Activated CD4-positive, alpha-beta T cell treated with anti-CD3 and anti-CD28 coated beads, Interleukin-2, amount 50 U/mL, for 24 hours (primary cell): Measurements from ENCODE around the gene LRRC8C.

Experiments
- DNase-seq, 2 donors: peaks; one replicate each; pipeline ENCODE4 v3.0.0-alpha.2; 2020; ENCODE audit warnings: low read depth in 1 of 2, low spot score in 1 of 2

LRRC8C gene

DNA sequence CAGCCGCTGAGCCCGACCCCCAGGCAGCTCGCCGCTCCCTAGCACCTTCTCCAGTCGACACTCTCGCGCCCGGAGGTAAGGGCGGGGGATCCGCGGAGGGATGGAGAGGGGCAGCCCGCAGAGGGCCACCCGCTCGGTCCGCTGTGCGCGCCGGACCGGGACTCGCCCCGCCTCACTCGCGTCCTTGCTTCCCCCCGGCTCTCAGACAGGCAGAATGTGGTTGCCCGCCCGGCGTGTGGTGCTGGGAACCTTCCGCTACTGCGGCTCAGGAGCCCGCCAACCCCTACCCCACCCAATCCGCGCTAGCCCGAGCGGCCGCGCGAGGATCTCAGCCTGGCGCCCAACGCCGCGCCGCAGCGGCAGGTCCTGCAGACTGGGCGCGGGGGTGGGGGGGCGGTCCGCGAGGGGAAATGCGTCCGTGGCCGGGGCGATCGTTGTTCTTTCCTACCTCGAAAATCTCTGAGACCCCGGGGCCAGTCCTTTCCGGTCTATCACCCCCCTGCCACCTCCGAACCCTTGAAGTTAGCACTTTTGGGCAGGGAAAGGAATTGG is 404 bp downstream of the LRRC8C start:
- DNase-seq = peak; percentile 35 to 38

GRCh38 chr1:89633800-89634625 is 1.1 kb downstream of the LRRC8C start:
- peak; percentile 17 to 40 for DNase-seq

GRCh38 chr1:89635825-89636815 is 3.2 kb downstream of the LRRC8C start:
- no peak for DNase-seq

DNA sequence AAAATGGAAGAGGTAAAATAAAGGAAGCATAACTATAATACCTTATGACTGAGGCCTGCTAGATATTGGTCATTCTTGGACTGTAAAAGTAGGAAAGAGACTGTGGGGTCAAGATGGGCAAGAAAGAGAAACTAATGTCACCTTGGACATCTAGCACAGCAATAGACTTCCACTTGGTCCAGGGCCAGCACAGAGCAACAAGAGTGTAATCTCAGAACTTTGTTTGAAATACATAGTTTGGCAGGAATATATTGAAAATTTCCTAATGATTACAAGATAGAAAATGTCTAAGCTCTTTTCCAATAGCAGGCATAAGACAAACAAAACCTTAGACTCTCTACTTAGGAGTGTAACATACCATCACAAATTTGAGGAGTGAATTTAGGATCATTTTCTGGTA is 4.6 kb downstream of the LRRC8C start:
- DNase-seq = no peak

DNA sequence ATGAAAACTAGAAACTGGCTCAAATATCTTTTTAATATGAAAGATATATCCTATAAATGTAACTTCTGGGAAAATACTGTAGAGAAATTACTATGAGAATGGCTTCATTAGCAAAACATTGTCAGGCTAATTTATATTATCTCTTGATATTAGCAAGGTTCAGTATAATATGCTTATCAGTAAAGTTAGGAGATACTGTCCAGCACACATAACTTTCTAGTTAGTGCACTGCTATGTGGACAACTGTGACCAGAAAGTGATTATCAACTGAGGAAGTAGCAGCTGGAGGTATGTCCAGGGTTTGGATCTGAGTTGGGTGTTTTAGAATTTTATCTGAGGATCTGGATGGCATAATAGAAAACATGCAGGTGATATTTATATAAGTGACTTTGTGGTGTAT is 7.5 kb downstream of the LRRC8C start:
- DNase-seq = no peak

GRCh38 chr1:89641781-89642180 is 8.9 kb downstream of the LRRC8C start:
- no peak for DNase-seq

- DNase-seq = no peak
These were observed 10.7 kb downstream of the LRRC8C start for GRCh38 chr1:89643577-89643976.

GRCh38 chr1:89644119-89644814 is 11.3 kb downstream of the LRRC8C start:
- DNase-seq = no peak

DNA sequence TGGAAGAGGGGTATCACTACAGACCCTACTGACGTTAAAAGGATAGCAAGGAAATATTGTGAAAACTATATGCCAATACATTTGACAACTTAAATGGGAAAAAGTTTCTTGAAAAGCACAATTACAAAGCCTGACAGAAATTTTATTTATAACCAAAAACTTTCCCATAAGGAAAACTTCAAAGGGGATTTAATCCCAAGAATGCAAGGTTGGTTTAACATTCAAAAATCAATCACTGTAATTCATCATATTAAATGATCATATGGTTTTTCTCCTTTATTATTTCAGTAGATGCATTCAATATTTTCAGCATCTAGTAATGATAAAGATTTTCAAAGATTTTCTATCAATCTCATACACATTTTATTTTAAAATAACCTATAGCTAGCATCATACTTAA is 13.3 kb downstream of the LRRC8C start:
- no peak for DNase-seq

GRCh38 chr1:89649783-89650182 is 16.9 kb downstream of the LRRC8C start:
- DNase-seq = no peak

GRCh38 chr1:89652373-89652772 is 19.5 kb downstream of the LRRC8C start:
- no peak for DNase-seq

DNA sequence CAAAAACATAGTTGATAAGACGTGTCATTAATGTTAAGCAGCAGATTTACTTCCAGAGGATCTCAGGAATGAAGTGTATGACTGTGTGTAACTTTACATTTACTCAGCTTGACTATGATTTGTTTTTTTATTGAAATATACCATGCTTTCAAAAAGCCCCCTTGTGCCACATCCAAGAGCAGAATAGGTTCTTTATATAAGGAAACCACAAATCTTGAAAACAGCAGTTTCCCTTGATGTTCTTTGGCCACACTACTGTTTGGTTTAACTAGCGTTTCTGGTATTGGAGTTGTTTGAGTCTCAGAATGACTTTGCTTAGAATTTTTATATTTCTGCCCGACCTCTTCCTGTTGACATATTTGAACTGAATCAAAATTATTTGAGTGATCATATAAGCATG is 25.0 kb downstream of the LRRC8C start:
- DNase-seq = peak in 1 of 2 donors; percentile 22

DNA sequence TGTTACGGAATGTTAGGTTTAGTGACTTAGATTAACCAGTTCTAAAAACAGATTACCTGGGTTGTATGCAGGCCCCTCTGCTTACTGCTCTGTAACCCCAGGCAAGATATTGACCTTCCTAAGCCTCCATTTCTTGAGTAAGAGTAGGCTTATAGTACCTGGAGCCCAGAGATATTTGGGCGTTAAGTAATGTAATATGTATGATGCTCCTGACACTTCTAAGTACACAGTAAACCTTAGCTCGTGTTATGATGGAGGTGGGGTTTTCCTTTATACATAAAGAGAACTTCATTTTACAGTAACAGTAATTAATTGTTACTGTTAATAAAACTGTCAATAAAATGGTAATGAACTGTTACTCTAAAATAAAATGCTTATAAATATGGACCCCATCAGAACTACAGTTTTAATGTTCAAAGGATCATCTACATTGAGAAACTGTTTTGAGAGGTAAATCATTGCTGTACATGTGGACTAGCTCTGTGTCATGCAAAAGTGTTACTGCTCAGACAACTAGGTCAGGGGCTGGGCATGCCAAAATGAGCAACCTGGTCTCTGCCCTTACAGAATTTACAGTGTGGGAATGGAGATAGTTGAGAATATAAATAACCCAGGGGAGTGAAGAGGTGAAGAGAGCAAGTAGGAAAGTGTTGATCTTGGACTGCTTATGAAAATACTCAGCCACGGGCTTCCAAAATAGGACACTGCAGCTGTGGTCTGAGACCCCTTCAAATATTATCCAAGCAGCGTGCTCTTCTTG is 26.6 kb downstream of the LRRC8C start:
- DNase-seq = no peak

- no peak for DNase-seq
These were observed 27.5 kb downstream of the LRRC8C start for GRCh38 chr1:89660224-89661061.

DNA sequence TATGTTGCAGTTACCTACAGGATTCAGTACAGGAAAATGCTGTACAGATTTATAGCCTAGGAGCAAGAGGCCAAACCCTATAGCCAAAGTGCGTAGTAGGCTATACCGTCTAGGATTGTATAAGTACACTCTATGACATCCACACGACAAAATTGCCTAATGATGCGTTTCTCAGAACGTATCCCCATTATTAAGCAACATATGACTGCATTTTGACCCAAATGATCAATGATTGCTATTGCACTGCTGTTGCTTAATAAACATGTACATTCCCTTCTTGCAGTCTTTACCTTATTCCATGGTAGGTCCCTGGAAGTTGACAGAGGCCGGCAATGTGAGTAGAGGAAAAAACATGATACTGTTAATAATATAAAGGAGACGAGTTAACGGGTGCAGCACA is 33.0 kb downstream of the LRRC8C start:
- no peak for DNase-seq

DNA sequence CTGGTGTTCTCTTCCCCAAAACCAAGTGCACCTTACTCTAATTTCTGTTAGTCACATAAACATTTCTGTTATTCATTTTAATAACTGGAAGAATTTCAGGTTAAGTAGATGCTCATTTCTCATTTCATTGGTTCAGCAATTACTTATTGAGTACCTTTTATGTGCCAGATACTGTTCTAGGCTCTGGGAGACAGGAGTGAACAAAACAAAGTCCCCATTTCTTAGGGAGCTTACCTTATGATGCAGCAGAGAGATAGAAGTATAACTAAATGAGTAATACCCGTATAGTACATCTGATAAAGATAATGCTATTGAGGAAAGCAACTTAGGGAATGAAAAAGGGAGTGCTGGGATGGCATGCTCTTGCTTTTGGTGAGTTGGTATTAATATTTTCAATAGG is 33.7 kb downstream of the LRRC8C start:
- DNase-seq = no peak

GRCh38 chr1:89667691-89668090 is 34.8 kb downstream of the LRRC8C start:
- no peak for DNase-seq

- DNase-seq = no peak
These were observed 36.0 kb downstream of the LRRC8C start for GRCh38 chr1:89668961-89669360.

- DNase-seq = no peak
These were observed 36.5 kb downstream of the LRRC8C start for GRCh38 chr1:89669441-89669840.
